Measurements from ENCODE around the gene EIF3D.

The EIF3D gene

GRCh38 chr22:36467946-36468345 is 61.0 kb downstream of the EIF3D start:
- ATAC-seq (no peak), DNase-seq (peak in 1 of 2 donors; percentile 31)
- H3K4me3 Mint-ChIP-seq = peak overlapping the region; percentile 18 to 58
- H3K4me1 Mint-ChIP-seq = peaks cover 41% of the 10 kb centered on the region
- no peaks in the 10 kb centered on the region for H3K27me3 Mint-ChIP-seq
- H3K9me3 Mint-ChIP-seq = no peaks in the 10 kb centered on the region
- H3K27ac Mint-ChIP-seq = peak overlapping the region in 1 of 2 donors; percentile 61

DNA sequence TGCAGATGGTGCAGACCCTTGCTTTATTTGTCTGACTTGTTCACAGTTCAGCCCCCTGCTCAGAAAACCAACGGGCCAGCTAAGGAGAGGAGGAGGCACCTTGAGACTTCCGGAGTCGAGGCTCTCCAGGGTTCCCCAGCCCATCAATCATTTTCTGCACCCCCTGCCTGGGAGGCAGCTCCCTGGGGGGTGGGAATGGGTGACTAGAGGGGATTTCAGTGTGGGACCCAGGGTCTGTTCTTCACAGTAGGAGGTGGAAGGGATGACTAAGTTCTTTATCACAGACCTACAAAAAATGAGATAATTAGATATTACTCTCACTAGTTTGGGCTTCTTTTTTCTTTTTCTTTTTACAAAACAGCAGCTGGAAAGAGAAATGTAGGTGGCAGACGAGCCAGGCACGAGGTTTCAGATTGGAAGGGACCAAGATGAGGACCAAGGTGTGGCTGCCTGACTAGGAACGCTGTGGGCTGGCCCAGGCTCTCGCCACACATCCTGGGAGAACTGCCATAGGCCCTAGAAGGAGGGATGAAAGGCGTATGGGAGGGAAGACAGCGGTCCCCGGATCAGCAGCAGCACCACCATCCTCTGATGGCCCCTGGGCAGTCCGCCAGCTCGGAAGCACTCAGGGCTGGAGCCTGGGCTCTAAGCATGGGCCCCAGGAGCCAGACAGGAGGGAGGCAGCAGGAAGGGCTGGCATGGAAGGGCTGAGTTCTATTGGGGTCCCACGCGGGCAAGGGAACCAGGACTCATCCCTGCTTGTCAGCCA is 61.7 kb downstream of the EIF3D start:
- no peaks in the 10 kb centered on the region for H3K27me3 Mint-ChIP-seq
- peak overlapping the region; percentile 87 to 88 for H3K27ac Mint-ChIP-seq
- no peak for DNase-seq
- ATAC-seq = no peak
- H3K9me3 Mint-ChIP-seq = no peaks in the 10 kb centered on the region
- H3K4me3 Mint-ChIP-seq = peak overlapping the region in 1 of 2 donors; percentile 50
- H3K4me1 Mint-ChIP-seq = peaks cover 44% of the 10 kb centered on the region

DNA sequence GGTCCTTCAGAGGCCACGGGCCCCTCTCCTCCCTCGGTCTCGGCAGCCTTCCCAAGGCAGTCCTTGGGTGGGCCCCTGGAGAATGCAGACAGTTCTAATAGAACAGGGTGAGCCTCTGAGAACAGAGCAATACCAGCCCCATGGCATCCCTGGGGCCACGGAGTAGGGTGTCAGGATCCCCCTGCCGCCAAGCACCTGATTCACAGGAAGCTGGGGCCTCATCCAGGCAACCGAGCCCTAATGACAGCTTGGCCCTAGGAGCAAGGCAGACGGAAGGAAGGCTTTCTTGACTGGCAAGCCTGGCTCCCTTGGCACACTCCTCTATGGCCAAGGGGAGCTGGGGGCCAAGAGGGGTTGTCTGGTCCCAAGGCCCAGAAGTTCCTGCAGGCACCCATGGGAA is 62.7 kb downstream of the EIF3D start:
- no peak for ATAC-seq
- Mint-ChIP-seq H3K9me3 (no peaks in the 10 kb centered on the region), H3K4me3 (no peak overlapping the region), H3K27me3 (no peaks in the 10 kb centered on the region), H3K27ac (peak overlapping the region; percentile 34 to 52), H3K4me1 (peaks cover 46% of the 10 kb centered on the region)
- DNase-seq = no peak

DNA sequence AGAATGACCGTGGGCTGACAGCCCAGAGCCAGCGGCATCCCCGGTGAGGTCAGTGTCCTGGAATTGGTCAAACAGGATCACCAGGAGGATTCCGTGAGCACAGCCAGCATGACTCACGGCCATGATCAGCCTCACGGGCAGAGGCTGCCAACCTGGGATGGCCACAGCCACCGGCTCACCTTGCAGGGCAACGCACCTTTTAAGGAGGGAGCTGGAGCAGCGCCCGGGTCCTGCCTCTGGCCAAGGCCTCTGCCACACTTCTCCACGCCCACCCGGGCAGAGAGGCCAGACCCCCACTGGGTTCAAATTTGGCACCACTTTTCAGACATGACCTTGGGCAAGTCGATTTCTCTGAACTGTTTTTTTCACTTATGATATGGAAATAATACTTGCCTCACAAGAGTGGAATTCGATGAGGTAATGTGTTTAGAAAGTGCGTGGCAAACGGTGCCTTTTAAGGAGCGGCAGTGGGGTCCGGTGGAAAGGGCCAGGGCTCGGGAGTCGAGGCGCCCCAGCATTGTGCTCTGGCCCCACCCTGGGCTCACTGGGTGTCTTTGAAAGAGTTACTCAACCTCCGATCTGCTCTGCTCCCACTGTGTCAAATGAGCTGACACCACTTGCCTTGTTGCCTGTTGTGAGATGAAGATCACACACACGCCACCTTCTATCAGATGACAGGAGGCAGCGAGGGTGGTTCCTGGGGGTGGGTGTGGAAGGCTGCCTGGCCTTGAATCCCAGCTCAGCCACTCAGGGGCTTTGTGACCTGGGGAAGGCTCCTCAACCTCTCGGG is 63.5 kb downstream of the EIF3D start:
- ATAC-seq (no peak), DNase-seq (no peak)
- Mint-ChIP-seq H3K4me3 (no peak overlapping the region), H3K9me3 (no peaks in the 10 kb centered on the region), H3K27ac (peak overlapping the region; percentile 19 to 40), H3K27me3 (no peaks in the 10 kb centered on the region), H3K4me1 (peaks cover 39% of the 10 kb centered on the region)

- Mint-ChIP-seq H3K27ac (no peak overlapping the region), H3K27me3 (no peaks in the 10 kb centered on the region), H3K9me3 (no peaks in the 10 kb centered on the region), H3K4me1 (peaks cover 33% of the 10 kb centered on the region), H3K4me3 (no peak overlapping the region)
- no peak for ATAC-seq
- no peak for DNase-seq
Measured at GRCh38 chr22:36464715-36465231, 64.2 kb downstream of the EIF3D start.

GRCh38 chr22:36463783-36464184 is 65.2 kb downstream of the EIF3D start:
- H3K4me3 Mint-ChIP-seq = no peak overlapping the region

DNA sequence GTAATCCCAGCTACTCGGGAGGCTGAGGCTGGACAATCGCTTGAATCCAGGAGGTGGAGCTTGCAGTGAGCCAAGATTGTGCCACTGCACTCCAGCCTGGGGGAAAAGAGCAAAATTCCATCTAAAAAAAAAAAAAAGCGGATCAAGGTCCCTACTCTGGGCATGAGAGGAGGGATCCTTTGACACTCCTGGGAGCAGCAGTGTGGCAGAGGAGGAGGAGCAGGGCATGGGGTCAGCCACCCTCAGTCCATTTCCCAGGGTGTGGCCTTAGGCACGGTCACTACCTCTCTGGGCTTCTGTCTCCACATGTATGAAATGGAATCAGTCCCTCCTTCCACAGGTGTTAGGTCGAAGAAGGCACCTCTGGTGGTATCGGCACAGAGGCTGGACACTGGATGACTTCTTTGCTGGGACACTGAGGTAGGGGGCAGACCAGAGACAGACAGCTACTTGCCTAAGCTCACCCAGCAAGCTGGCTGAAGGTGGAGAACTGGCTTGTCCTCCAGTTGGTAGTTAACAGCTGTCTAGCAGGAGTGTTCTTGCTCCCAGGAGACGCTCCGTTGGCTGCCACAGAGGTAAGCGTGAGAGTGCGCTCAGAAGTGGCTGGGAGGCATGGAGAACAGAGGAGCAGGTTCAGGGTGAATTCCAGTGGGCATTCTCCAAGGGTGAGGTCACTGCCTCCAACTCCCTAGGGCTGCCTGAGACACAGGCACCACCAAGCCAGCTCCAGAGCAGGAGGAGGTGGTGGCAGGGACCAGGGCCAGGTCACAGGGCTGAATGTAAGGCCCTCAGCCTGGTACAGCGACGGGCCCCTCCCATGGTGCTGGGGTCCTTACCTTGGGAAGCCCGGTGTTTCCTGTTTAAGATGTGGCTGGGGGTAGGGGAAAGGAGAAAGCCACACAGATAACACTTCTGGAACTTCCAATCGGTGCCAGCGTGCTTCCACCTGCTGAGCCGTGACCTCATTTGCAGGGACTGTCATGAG is 67.0 kb downstream of the EIF3D start:
- H3K27me3 Mint-ChIP-seq = no peaks in the 10 kb centered on the region
- no peak for ATAC-seq

More at GRCh38 chr22:36463783-36464184, 65.2 kb downstream of the EIF3D start:
- Mint-ChIP-seq H3K27ac (no peak overlapping the region), H3K27me3 (no peaks in the 10 kb centered on the region), H3K9me3 (no peaks in the 10 kb centered on the region), H3K4me1 (peaks cover 33% of the 10 kb centered on the region)
- ATAC-seq (no peak), DNase-seq (no peak)

More for the DNA sequence above, 67.0 kb downstream of the EIF3D start:
- Mint-ChIP-seq H3K4me1 (peaks cover 15% of the 10 kb centered on the region), H3K4me3 (no peak overlapping the region), H3K27ac (no peak overlapping the region), H3K9me3 (no peaks in the 10 kb centered on the region)
- no peak for DNase-seq

Measured in stimulated activated naive CD8-positive, alpha-beta T cell treated with anti-CD3 and anti-CD28 coated beads, Interleukin-15, amount 100 ng/mL, for 72 hours (primary cell).